PC-3 (cell line): ENCODE measurements around the gene INCA1. TPM values are rescaled to one million over a fixed set of nuclear protein-coding genes. Genes with fewer than 3 reads are reported as not detected.
A peak's percentile ranks its signal among the peaks of the same experiment; 100 is the strongest.

Experiments
- ATAC-seq: fragments of 200-7000 bp; cut with Tn5 transposase; 2 replicates; pipeline ENCODE4 v1.9.1; 2020; ENCODE audit warnings: mild to moderate bottlenecking, moderate library complexity
- Bru-seq: library from RNA; stranded (reverse); fragments of 400-500 nt; gene quantifications from one replicate; lab custom pipeline; 2021; lab: Mats Ljungman, UMichigan
- BruChase-seq, 2 experiments: library from RNA; stranded (reverse); fragments of 400-500 nt; gene quantifications; one replicate each; lab custom pipeline; 2021; lab: Mats Ljungman, UMichigan
- BruUV-seq: library from RNA; stranded (reverse); fragments of 400-500 nt; replicated peaks from 2 replicates; lab custom pipeline; 2021; lab: Mats Ljungman, UMichigan
- CTCF ChIA-PET: fragments of 300-600 bp; sonication (Branson Sonifier 250); formaldehyde crosslinking; loops from one replicate; lab custom pipeline; 2022; ENCODE audit warnings: antibody characterized with exemption; lab: Charles Lee
- POLR2A ChIA-PET: fragments of 300-600 bp; sonication (Branson Sonifier 250); formaldehyde crosslinking; loops from one replicate; lab custom pipeline; 2022; ENCODE audit warnings: antibody characterized with exemption; ENCODE audit not compliant: unreplicated experiment; lab: Charles Lee
- DNase-seq: peaks from one replicate; pipeline ENCODE4 v3.0.0-alpha.2; 2015
- H2AFZ ChIP-seq: fragments of 300-600 bp; sonication (generic); 2 replicates; pipeline ENCODE4 v1.6.0; 2016; ENCODE audit warnings: antibody characterized with exemption, low read length
- H3F3A ChIP-seq: fragments of 300-600 bp; sonication (generic); one replicate; pipeline ENCODE4 v1.6.0; 2017; ENCODE audit warnings: antibody characterized with exemption, low read length, control low read depth, mild to moderate bottlenecking; ENCODE audit not compliant: unreplicated experiment
- H3K27ac ChIP-seq: fragments of 300-600 bp; sonication (generic); 2 replicates; pipeline ENCODE4 v1.5.1; 2016; ENCODE audit warnings: mild to moderate bottlenecking, low read length
- H3K27me3 ChIP-seq: fragments of 300-600 bp; sonication (generic); 2 replicates; pipeline ENCODE4 v1.6.1; 2016; ENCODE audit warnings: low read length, mixed read lengths
- H3K36me3 ChIP-seq: fragments of 300-600 bp; sonication (generic); 2 replicates; pipeline ENCODE4 v1.6.1; 2016; ENCODE audit warnings: low read depth, mixed run types, low read length, mixed read lengths
- H3K4me1 ChIP-seq: fragments of 300-600 bp; sonication (generic); 2 replicates; pipeline ENCODE4 v1.5.1; 2016; ENCODE audit warnings: low read length; ENCODE audit not compliant: insufficient read depth
- H3K4me2 ChIP-seq: fragments of 300-600 bp; sonication (generic); 2 replicates; pipeline ENCODE4 v1.6.0; 2016; ENCODE audit warnings: low read length
- H3K4me3 ChIP-seq: fragments of 300-600 bp; sonication (generic); 2 replicates; pipeline ENCODE4 v1.5.1; 2016; ENCODE audit warnings: mild to moderate bottlenecking, low read length, mixed read lengths
- H3K79me2 ChIP-seq: fragments of 300-600 bp; sonication (generic); 2 replicates; pipeline ENCODE4 v1.6.1; 2017; ENCODE audit warnings: low read length, mixed read lengths
- H3K9ac ChIP-seq: fragments of 300-600 bp; sonication (generic); 2 replicates; pipeline ENCODE4 v1.6.0; 2016; ENCODE audit warnings: mild to moderate bottlenecking, low read length
- H3K9me2 ChIP-seq: fragments of 300-600 bp; sonication (generic); replicated peaks from 2 replicates; pipeline ENCODE4 v1.6.1; 2016; ENCODE audit warnings: mixed run types, low read length, mixed read lengths
- H3K9me3 ChIP-seq: fragments of 300-600 bp; sonication (generic); 2 replicates; pipeline ENCODE4 v1.6.1; 2016; ENCODE audit warnings: low read length, mixed read lengths
- H4K20me1 ChIP-seq: fragments of 300-600 bp; sonication (generic); 2 replicates; pipeline ENCODE4 v1.6.1; 2016; ENCODE audit warnings: low read length, mixed read lengths
- CTCF ChIP-seq: fragments of 300-600 bp; sonication (generic); conservative IDR thresholded peaks from 2 replicates; pipeline ENCODE4 v1.5.1; 2017; ENCODE audit warnings: antibody characterized with exemption, low read depth, mild to moderate bottlenecking, low read length
- EZH2 ChIP-seq: fragments of 300-600 bp; sonication (generic); IDR thresholded peaks from one replicate; pipeline ENCODE4 v1.6.1; 2017; ENCODE audit warnings: antibody characterized with exemption, mild to moderate bottlenecking, low read length; ENCODE audit not compliant: unreplicated experiment
- EZH2phosphoT487 ChIP-seq: fragments of 300-600 bp; sonication (generic); IDR thresholded peaks from 2 replicates; pipeline ENCODE4 v1.6.1; 2018; ENCODE audit warnings: mild to moderate bottlenecking, antibody characterized with exemption, low read length, borderline replicate concordance
- intact Hi-C: fragments of 100-400 bp; cut with micrococcal nuclease; formaldehyde crosslinking; loops from 2 replicates; pipeline ENCODE4 v1.9.0; 2023
- long read RNA-seq: library from polyadenylated mRNA; unstranded; transcript quantifications from one replicate; pipeline ENCODE4 v2.0.0, GENCODE V29; 2021; ENCODE audit not compliant: unreplicated experiment
- total RNA-seq: library from RNA; depleted of rRNA; stranded (reverse); fragments of >200 nt; gene quantifications from 2 replicates; pipeline ENCODE4 v1.2.3, GENCODE V29; 2014; rRNA removed

INCA1 gene
- not detected in 2 replicates for total RNA-seq
- percentile 25 among the genes with signal in this experiment for Bru-seq, nascent RNA
- percentile 29 among the genes with signal in this experiment for BruChase-seq, experiment 1, labeled RNA remaining after a 6-hour chase
- percentile 23 among the genes with signal in this experiment for BruChase-seq, experiment 2, labeled RNA remaining after a 2-hour chase
- long read RNA-seq, partial matches to known transcripts: 0 of 2 reads
- long read RNA-seq, other reads (novel, unspliced or antisense): 2 of 2 reads

- Histone ChIP-seq H3K4me2 (peak within 1 kb of the TSS; percentile 97), H3K27me3 (no peaks in the 10 kb centered on the region), H3K9me2 (no peaks in the 10 kb centered on the region), H3K9me3 (no peaks in the 10 kb centered on the region), H3K79me2 (peaks cover 27% of the 10 kb centered on the region), H3F3A (no peaks in the 10 kb centered on the region), H3K4me1 (0 out of 2 replicates have a peak, but pooled peaks cover 9% of the 10 kb centered on the region), H2AFZ (peak within 1 kb of the TSS; percentile 84), H4K20me1 (no peaks in the 10 kb centered on the region), H3K36me3 (no peaks in the 10 kb centered on the region; the same call in none of the 2 replicates), H3K4me3 (peak within 1 kb of the TSS; percentile 79), H3K27ac (no peak within 1 kb of the TSS), H3K9ac (peak within 1 kb of the TSS; percentile 71)
- ChIA-PET CTCF (no interaction called here), POLR2A (no interaction called here)
- intact Hi-C loops: loop anchor here (2.0 kb wide), 1 partner anchor 51 kb away; no protein-coding TSS in a partner anchor
- no TSS peak for BruUV-seq
- ATAC-seq: peak; percentile 85
- peak; percentile 85 for DNase-seq
- TF ChIP-seq CTCF (no peak), EZH2 (no peak)
Measured at GRCh38 chr17:4997302-4998026, at the start of gene INCA1, which contains the start of gene KIF1C. Gene INCA1, minus strand, starts transcription at chr17:4997522. Its CDS starts 3,085 bp downstream, at chr17:4994437. Gene KIF1C, plus strand, starts transcription at chr17:4997950. Its CDS starts 2,297 bp downstream, at chr17:5000247.

GRCh38 chr17:5045496-5045895 is 48.2 kb upstream of the INCA1 start:
- H3K9me3 ChIP-seq: no peaks in the 10 kb centered on the region
- TF ChIP-seq CTCF (no peak), EZH2 (no peak), EZH2phosphoT487 (no peak)
- intact Hi-C loops: no loop called here
- ChIA-PET POLR2A (interaction anchor here (0.6 kb wide), 1 partner anchor 17 kb away, joined by 22 read pairs; no protein-coding TSS in a partner anchor), CTCF (no interaction called here)
- H3K4me3 ChIP-seq: no peak overlapping the region
- no peak overlapping the region for H3K4me2 ChIP-seq
- no peaks in the 10 kb centered on the region for H3K36me3 ChIP-seq
- H3K9me2 ChIP-seq: no peaks in the 10 kb centered on the region
- H4K20me1 ChIP-seq: no peaks in the 10 kb centered on the region
- no peaks in the 10 kb centered on the region for H3F3A ChIP-seq
- no peaks in the 10 kb centered on the region for H3K79me2 ChIP-seq
- ATAC-seq (no peak), DNase-seq (no peak)
- no peaks in the 10 kb centered on the region for H3K27me3 ChIP-seq
- no peak overlapping the region for H2AFZ ChIP-seq
- no peak overlapping the region for H3K27ac ChIP-seq
- BruUV-seq: no TSS peak
- no peaks in the 10 kb centered on the region for H3K4me1 ChIP-seq
- no peak overlapping the region for H3K9ac ChIP-seq
